ENCODE data around the gene ATG16L2. TPM values are rescaled to one million over a fixed set of nuclear protein-coding genes. Genes with fewer than 3 reads are reported as not detected.
A peak's percentile ranks its signal among the peaks of the same experiment; 100 is the strongest.

ATG16L2 gene
- total RNA-seq, 6 donors from 2014 or later = 39.5 to 354 (median 86.4) TPM

DNA sequence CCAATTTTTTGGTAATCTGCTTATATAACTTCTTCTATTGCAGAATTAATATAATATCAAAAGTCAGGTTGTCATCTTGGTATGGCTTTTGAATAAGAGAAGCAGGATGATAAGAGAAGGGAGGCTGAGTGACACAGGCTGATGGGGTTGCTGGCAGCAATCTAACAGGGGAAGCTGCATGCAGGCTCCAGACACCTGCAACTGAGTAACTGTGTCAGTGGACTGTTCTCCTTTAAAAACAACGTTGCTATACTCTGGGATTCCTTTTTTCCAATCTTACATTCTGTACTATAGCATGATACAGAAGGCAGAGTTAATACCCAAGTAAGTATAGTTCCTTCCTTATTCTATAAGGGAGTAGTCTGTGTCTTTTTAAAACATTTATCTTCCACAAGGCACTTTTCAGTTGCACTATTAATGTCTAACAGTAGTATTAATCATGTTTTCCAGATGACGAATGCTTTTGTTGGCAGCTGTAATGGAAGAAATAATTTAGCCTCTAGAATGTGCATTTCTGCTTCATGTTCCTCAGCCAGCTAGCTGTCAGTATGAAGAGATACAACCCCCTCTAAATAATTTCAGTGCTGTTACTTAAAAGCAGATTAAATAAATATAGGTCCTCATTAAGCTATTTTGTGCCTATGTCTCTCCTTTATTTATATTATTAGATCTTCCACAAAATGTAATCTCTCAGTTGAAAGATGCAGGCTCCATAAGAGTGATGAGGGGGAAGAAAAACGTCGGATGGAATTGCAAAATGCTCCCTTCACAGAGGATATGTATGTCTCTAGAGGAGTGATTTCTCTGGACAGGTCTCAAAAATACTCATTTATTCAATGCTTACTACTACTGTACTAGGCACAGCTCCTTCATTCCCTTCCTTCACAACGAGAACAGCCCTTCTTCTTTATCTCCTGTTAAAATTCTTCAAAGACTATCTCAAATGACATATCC is 50.8 kb downstream of the ATG16L2 start:
- H3K27me3 ChIP-seq = no peaks in the 10 kb centered on the region
- peaks cover 0 to 12% (median 6%) of the 10 kb centered on the region in 4 donors for H3K4me1 ChIP-seq
- 41 to 50% methylated on average over 5 of the region's 5 CpGs for WGBS, 2 donors
- H3K36me3 ChIP-seq = peaks cover 0 to 12% (median 3%) of the 10 kb centered on the region in 4 donors
- TF ChIP-seq, protein P1, sequence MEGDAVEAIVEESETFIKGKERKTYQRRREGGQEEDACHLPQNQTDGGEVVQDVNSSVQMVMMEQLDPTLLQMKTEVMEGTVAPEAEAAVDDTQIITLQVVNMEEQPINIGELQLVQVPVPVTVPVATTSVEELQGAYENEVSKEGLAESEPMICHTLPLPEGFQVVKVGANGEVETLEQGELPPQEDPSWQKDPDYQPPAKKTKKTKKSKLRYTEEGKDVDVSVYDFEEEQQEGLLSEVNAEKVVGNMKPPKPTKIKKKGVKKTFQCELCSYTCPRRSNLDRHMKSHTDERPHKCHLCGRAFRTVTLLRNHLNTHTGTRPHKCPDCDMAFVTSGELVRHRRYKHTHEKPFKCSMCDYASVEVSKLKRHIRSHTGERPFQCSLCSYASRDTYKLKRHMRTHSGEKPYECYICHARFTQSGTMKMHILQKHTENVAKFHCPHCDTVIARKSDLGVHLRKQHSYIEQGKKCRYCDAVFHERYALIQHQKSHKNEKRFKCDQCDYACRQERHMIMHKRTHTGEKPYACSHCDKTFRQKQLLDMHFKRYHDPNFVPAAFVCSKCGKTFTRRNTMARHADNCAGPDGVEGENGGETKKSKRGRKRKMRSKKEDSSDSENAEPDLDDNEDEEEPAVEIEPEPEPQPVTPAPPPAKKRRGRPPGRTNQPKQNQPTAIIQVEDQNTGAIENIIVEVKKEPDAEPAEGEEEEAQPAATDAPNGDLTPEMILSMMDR (IDR thresholded peaks at IDR 0.05) = no peak
- no peak for TF ChIP-seq EP300 (IDR thresholded peaks at IDR 0.05)
- TF ChIP-seq POLR2AphosphoS5 (IDR thresholded peaks at IDR 0.05) = no peak
- TF ChIP-seq POLR2A (IDR thresholded peaks at IDR 0.05) = no peak
- H3K27ac ChIP-seq = no peak overlapping the region
- H3K9me3 ChIP-seq = no peaks in the 10 kb centered on the region
- no peak for DNase-seq
- ATAC-seq (ENCODE audit: low FRiP score in 2 of 2) = peak in 1 of 2 donors; percentile 48
- no peak overlapping the region for H3K4me3 ChIP-seq

DNA sequence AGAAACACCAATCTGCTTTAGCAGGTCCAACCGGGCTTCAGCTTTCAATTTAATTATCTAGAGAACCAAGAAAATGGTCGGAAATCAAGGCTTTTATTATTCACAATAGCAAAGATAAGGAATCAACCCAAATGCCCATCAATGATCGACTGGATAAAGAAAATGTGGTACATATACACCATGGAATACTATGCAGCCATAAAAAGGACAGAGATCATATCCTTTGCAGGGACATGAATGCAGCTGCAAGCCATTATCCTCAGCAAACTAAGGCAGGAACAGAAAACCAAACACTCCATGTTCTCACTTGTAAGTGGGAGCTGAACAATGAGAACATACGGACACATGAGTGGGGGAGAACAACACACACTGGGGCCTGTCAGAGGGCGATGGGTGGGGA is 53.8 kb downstream of the ATG16L2 start:
- TF ChIP-seq POLR2AphosphoS5 (IDR thresholded peaks at IDR 0.05) (no peak), EP300 (IDR thresholded peaks at IDR 0.05) (no peak), POLR2A (IDR thresholded peaks at IDR 0.05) (no peak)
- TF ChIP-seq, protein P1 (IDR thresholded peaks at IDR 0.05) = no peak
- DNase-seq (no peak), ATAC-seq (ENCODE audit: low FRiP score in 2 of 2) (no peak)
- H3K4me3 ChIP-seq = no peak overlapping the region
- no peaks in the 10 kb centered on the region for H3K27me3 ChIP-seq
- 96% methylated on average over 5 of the region's 5 CpGs for WGBS, 2 donors
- H3K36me3 ChIP-seq = peaks cover 0 to 8% (median 3%) of the 10 kb centered on the region in 4 donors
- no peak overlapping the region for H3K27ac ChIP-seq
- no peaks in the 10 kb centered on the region for H3K9me3 ChIP-seq
- H3K4me1 ChIP-seq = peaks cover 0 to 12% (median 6%) of the 10 kb centered on the region in 4 donors

DNA sequence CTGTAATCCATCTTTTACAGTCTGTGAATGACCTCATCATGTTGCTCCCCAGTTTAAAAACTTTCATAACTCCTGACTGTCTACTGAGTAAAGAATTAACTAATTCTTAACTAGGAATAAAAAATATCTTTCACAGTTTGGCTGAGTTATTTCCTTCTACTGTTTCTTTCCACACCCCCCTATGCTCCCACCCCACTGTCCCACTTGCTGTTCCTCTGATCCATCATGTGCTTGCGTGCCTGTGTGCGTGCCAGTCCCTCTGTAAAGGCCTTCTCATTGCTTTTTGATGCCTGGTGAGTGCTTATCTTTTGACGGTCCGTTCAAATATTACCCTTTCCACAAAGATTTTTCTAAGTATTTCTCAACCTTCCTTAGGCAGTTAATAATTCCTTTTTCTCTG is 55.6 kb downstream of the ATG16L2 start:
- ATAC-seq (ENCODE audit: low FRiP score in 2 of 2) (no peak), DNase-seq (no peak)
- Histone ChIP-seq H3K36me3 (peaks cover 0 to 6% (median 3%) of the 10 kb centered on the region in 4 donors), H3K4me3 (no peak overlapping the region), H3K4me1 (peaks cover 0 to 9% (median 4%) of the 10 kb centered on the region in 4 donors), H3K27ac (no peak overlapping the region), H3K27me3 (no peaks in the 10 kb centered on the region), H3K9me3 (no peaks in the 10 kb centered on the region)
- TF ChIP-seq EP300 (IDR thresholded peaks at IDR 0.05) (no peak), POLR2A (IDR thresholded peaks at IDR 0.05) (no peak), POLR2AphosphoS5 (IDR thresholded peaks at IDR 0.05) (no peak)
- TF ChIP-seq, protein P1 (IDR thresholded peaks at IDR 0.05) = no peak
- WGBS, 2 donors = 73 to 74% methylated on average over 4 of the region's 4 CpGs

DNA sequence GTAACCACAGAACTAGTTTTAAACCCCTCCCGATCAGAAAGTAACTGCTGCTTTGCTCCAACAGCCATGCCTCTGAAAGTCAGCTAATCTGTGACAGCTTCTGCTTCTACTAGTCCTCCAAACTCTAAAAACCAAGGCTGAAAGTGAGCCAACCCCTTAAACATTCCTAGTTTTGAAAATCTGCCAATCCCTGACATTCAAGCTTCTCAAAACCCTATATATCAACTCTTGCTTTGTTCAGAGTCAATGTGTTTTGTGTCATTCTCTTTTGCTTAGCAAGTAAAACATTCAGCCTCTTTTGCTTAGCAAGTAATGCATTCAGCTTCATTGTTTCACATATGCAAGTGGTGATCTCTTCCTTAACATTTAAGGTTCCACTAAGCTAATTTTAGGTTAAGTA is 56.9 kb downstream of the ATG16L2 start:
- Histone ChIP-seq H3K36me3 (peaks cover 0 to 6% (median 3%) of the 10 kb centered on the region in 4 donors), H3K4me3 (no peak overlapping the region), H3K27me3 (no peaks in the 10 kb centered on the region), H3K4me1 (peaks cover 0 to 2% (median 0%) of the 10 kb centered on the region in 4 donors), H3K9me3 (no peaks in the 10 kb centered on the region), H3K27ac (no peak overlapping the region)
- no peak for DNase-seq
- ATAC-seq (ENCODE audit: low FRiP score in 2 of 2) = no peak
- TF ChIP-seq, protein P1 (IDR thresholded peaks at IDR 0.05) = no peak
- TF ChIP-seq POLR2A (IDR thresholded peaks at IDR 0.05) = no peak
- TF ChIP-seq EP300 (IDR thresholded peaks at IDR 0.05) = no peak
- no peak for TF ChIP-seq POLR2AphosphoS5 (IDR thresholded peaks at IDR 0.05)
- WGBS, 2 donors = 71 to 93% methylated on average over 1 of the region's 1 CpG

All from upper lobe of left lung (tissue), 6 donors.